Stimulated activated CD4-positive, alpha-beta T cell treated with anti-CD3 and anti-CD28 coated beads, Interleukin-2, amount 100 ng/mL, for 48 hours (primary cell): ENCODE results near the gene CHST11.
A peak's percentile ranks its signal among the peaks of the same experiment; 100 is the strongest.

Source experiments
- DNase-seq, 2 donors: peaks; one replicate each; pipeline ENCODE4 v3.0.0-alpha.2; 2020

The CHST11 gene

GRCh38 chr12:104707194-104707593 is 250.4 kb downstream of the CHST11 start:
- DNase-seq = no peak

GRCh38 chr12:104707794-104708558 is 251.2 kb downstream of the CHST11 start:
- DNase-seq = no peak

- no peak for DNase-seq
These were observed 252.1 kb downstream of the CHST11 start for GRCh38 chr12:104708891-104709290.

GRCh38 chr12:104709692-104710435 is 253.1 kb downstream of the CHST11 start:
- no peak for DNase-seq

GRCh38 chr12:104710940-104711689 is 254.4 kb downstream of the CHST11 start:
- DNase-seq = no peak

- DNase-seq = no peak
These were observed 255.7 kb downstream of the CHST11 start for GRCh38 chr12:104712477-104712876.

GRCh38 chr12:104712968-104713367 is 256.2 kb downstream of the CHST11 start:
- DNase-seq = no peak

GRCh38 chr12:104713444-104713843 is 256.7 kb downstream of the CHST11 start:
- DNase-seq = no peak

- DNase-seq = no peak
These were observed 257.6 kb downstream of the CHST11 start for GRCh38 chr12:104714369-104714768.

- no peak for DNase-seq
These were observed 259.4 kb downstream of the CHST11 start for GRCh38 chr12:104716172-104716571.

GRCh38 chr12:104718304-104718929 is 261.7 kb downstream of the CHST11 start:
- no peak for DNase-seq

- DNase-seq = no peak
These were observed 263.1 kb downstream of the CHST11 start for GRCh38 chr12:104719700-104720338.

- DNase-seq = peak; percentile 30 to 37
These were observed 263.7 kb downstream of the CHST11 start for GRCh38 chr12:104720339-104721038.

GRCh38 chr12:104721039-104721405 is 264.3 kb downstream of the CHST11 start:
- no peak for DNase-seq

- no peak for DNase-seq
These were observed 265.2 kb downstream of the CHST11 start for GRCh38 chr12:104721936-104722335.

GRCh38 chr12:104722601-104723534 is 266.1 kb downstream of the CHST11 start:
- DNase-seq = no peak

GRCh38 chr12:104723895-104724294 is 267.1 kb downstream of the CHST11 start:
- DNase-seq = no peak

GRCh38 chr12:104724992-104725585 is 268.3 kb downstream of the CHST11 start:
- no peak for DNase-seq

GRCh38 chr12:104725610-104726009 is 268.9 kb downstream of the CHST11 start:
- no peak for DNase-seq

- DNase-seq = no peak
These were observed 271.1 kb downstream of the CHST11 start for GRCh38 chr12:104727726-104728465.
